ENCODE results near the gene TAS1R3.
A peak's percentile ranks its signal among the peaks of the same experiment; 100 is the strongest.

The TAS1R3 gene

GRCh38 chr1:1324524-1325287 is 6.4 kb upstream of the TAS1R3 start, which contains the start of the genes CPTP and INTS11:
Gene CPTP, plus strand, starts transcription at chr1:1324802. Its CDS starts 2,109 bp downstream, at chr1:1326911.
Gene INTS11, minus strand, starts transcription at chr1:1324660. Its CDS starts 52 bp downstream, at chr1:1324608.
- peak; percentile 88 for DNase-seq

- DNase-seq = no peak
These were observed 5.6 kb upstream of the TAS1R3 start for GRCh38 chr1:1325288-1326074.

GRCh38 chr1:1326075-1326605 is 4.9 kb upstream of the TAS1R3 start:
- DNase-seq = no peak

GRCh38 chr1:1327291-1327690 is 3.8 kb upstream of the TAS1R3 start:
- DNase-seq = no peak

- DNase-seq = no peak
These were observed 2.8 kb upstream of the TAS1R3 start for GRCh38 chr1:1328254-1328653.

- no peak for DNase-seq
These were observed 1.5 kb upstream of the TAS1R3 start for GRCh38 chr1:1329304-1330210.

- DNase-seq = no peak
These were observed 563 bp upstream of the TAS1R3 start for GRCh38 chr1:1330366-1331067.

- DNase-seq = no peak
These were observed 1.1 kb downstream of the TAS1R3 start for GRCh38 chr1:1332031-1332755.

GRCh38 chr1:1332774-1333480 is 1.8 kb downstream of the TAS1R3 start:
- DNase-seq = no peak

- DNase-seq = no peak
These were observed 2.6 kb downstream of the TAS1R3 start for GRCh38 chr1:1333551-1334241.

- DNase-seq = no peak
These were observed 3.8 kb downstream of the TAS1R3 start for GRCh38 chr1:1334835-1335234.

- no peak for DNase-seq
These were observed 4.2 kb downstream of the TAS1R3 start for GRCh38 chr1:1335283-1335682.

- DNase-seq = no peak
These were observed 4.7 kb downstream of the TAS1R3 start for GRCh38 chr1:1335792-1336248.

GRCh38 chr1:1336446-1336845 is 5.4 kb downstream of the TAS1R3 start:
- DNase-seq = no peak

- no peak for DNase-seq
These were observed 6.1 kb downstream of the TAS1R3 start for GRCh38 chr1:1336931-1337792.

GRCh38 chr1:1337793-1338147 is 6.7 kb downstream of the TAS1R3 start:
- DNase-seq = no peak

- no peak for DNase-seq
These were observed 7.2 kb downstream of the TAS1R3 start for GRCh38 chr1:1338278-1338677.

- DNase-seq = no peak
These were observed 9.1 kb downstream of the TAS1R3 start for GRCh38 chr1:1340185-1340584.
